Endometrial microvascular endothelial cells (primary cell): ENCODE measurements around the gene PGD. TPM values are rescaled to one million over a fixed set of nuclear protein-coding genes. Genes with fewer than 3 reads are reported as not detected.
"Not testable (repeated sequence)": the region's sequence is repeated elsewhere in the genome, so short reads cannot be mapped to it uniquely, and the experiment has no call there.

ENCODE experiments used
- in situ Hi-C: cut with HindIII; loops from 2 replicates; pipeline ENCODE4 v1.10.0; 2017; ENCODE audit warnings: low sequenced_read_pairs, low pct_unique_long_range_greater_than_20kb; ENCODE audit errors: inconsistent ontology term
- total RNA-seq: library from RNA; depleted of rRNA; stranded (reverse); fragments of >200 nt; gene quantifications from one replicate; pipeline ENCODE4 v1.2.3, GENCODE V29; 2015; ENCODE audit errors: inconsistent ontology term

PGD gene
- total RNA-seq, 1 donor from 2014 or later = 255 TPM

- in situ Hi-C loops = not testable (repeated sequence)
Observed at GRCh38 chr1:10457462-10457861, 58.6 kb downstream of the PGD start.

- in situ Hi-C loops = no loop called here
Observed at GRCh38 chr1:10457875-10458274, 59.0 kb downstream of the PGD start.

- in situ Hi-C loops = no loop called here
Observed at GRCh38 chr1:10459184-10459583, 60.3 kb downstream of the PGD start.

GRCh38 chr1:10467078-10467477, 68.2 kb downstream of the PGD start:
- in situ Hi-C loops = no loop called here

- in situ Hi-C loops = no loop called here
Observed at GRCh38 chr1:10470043-10470442, 71.2 kb downstream of the PGD start.

Other genes starting within 250 kb of the PGD start
- 23.5 TPM for gene KIF1B, start 188.5 kb upstream of the PGD start, total RNA-seq
- 7.7 TPM for gene CENPS, start 31.4 kb downstream of the PGD start, total RNA-seq
- not detected for gene CORT, start 51.0 kb downstream of the PGD start, total RNA-seq
- 52.5 TPM for gene DFFA, start 73.5 kb downstream of the PGD start, total RNA-seq
- 28.6 TPM for gene PEX14, start 75.9 kb downstream of the PGD start, total RNA-seq